Thoracic aorta (tissue), 2 donors: ENCODE data around the gene TPST1. TPM values are rescaled to one million over a fixed set of nuclear protein-coding genes. Genes with fewer than 3 reads are reported as not detected.
"Not testable (repeated sequence)": the region's sequence is repeated elsewhere in the genome, so short reads cannot be mapped to it uniquely, and the experiment has no call there.

Experiments used
- ATAC-seq: fragments of 150-250 bp; one replicate; pipeline ENCODE4 v1.8.0; 2017; ENCODE audit warnings: low read depth; ENCODE audit not compliant: insufficient number of reproducible peaks, low FRiP score
- DNase-seq: peaks from one replicate; pipeline ENCODE4 v3.0.0-alpha.2; 2020; ENCODE audit warnings: low spot score
- H3K27ac ChIP-seq, 2 donors: fragments of 200-600 bp; sonication (generic); 1 replicate in 1 of 2; 2 replicates in 1 of 2; pipeline ENCODE4 v1.5.1; 2016; ENCODE audit warnings: mild to moderate bottlenecking in 2 of 2, moderate library complexity in 2 of 2
- H3K27me3 ChIP-seq: fragments of 200-600 bp; sonication (generic); replicated peaks from 2 replicates; pipeline ENCODE4 v1.6.0; 2016; ENCODE audit warnings: mild to moderate bottlenecking; ENCODE audit not compliant: insufficient read depth
- H3K36me3 ChIP-seq: fragments of 200-600 bp; sonication (generic); one replicate; pipeline ENCODE4 v1.5.1; 2016
- H3K4me1 ChIP-seq, 2 donors: fragments of 200-600 bp; sonication (generic); 1 replicate in 1 of 2; 2 replicates in 1 of 2; pipeline versions ENCODE4 v1.5.1 to v1.6.0; 2016; ENCODE audit warnings: low read depth in 2 of 2, mild to moderate bottlenecking in 1 of 2; ENCODE audit not compliant: control insufficient read depth in 1 of 2
- H3K4me3 ChIP-seq: fragments of 200-600 bp; sonication (generic); 2 replicates; pipeline ENCODE4 v1.5.1; 2016; ENCODE audit warnings: mild to moderate bottlenecking
- H3K9me3 ChIP-seq: fragments of 200-600 bp; sonication (generic); 2 replicates; pipeline ENCODE4 v1.5.1; 2016
- CTCF ChIP-seq: fragments of 200-600 bp; sonication (generic); IDR thresholded peaks from one replicate; pipeline ENCODE4 v1.5.1; 2019; ENCODE audit warnings: antibody characterized with exemption
- total RNA-seq, 2 donors: library from RNA; depleted of rRNA; stranded (reverse); fragments of >200 nt; gene quantifications; one replicate each; pipeline versions ENCODE4 v1.1.0 to v1.2.3, GENCODE V29; 2016

The TPST1 gene
- total RNA-seq, 2 donors from 2014 or later, result 18.1 to 25.4 TPM

- Histone ChIP-seq H3K27ac (no peak overlapping the region), H3K27me3 (no peaks in the 10 kb centered on the region), H3K9me3 (no peaks in the 10 kb centered on the region), H3K4me1 (no peaks in the 10 kb centered on the region), H3K36me3 (no peaks in the 10 kb centered on the region), H3K4me3 (no peak overlapping the region)
- ATAC-seq (no peak), DNase-seq (no peak)
- TF ChIP-seq CTCF, result no peak
Observed at GRCh38 chr7:66315192-66315591, 110.1 kb downstream of the TPST1 start.

- ATAC-seq (no peak), DNase-seq (no peak)
- no peak for TF ChIP-seq CTCF
- Histone ChIP-seq H3K4me3 (no peak overlapping the region), H3K4me1 (no peaks in the 10 kb centered on the region), H3K27ac (no peak overlapping the region), H3K27me3 (no peaks in the 10 kb centered on the region), H3K9me3 (no peaks in the 10 kb centered on the region), H3K36me3 (no peaks in the 10 kb centered on the region)
Observed at GRCh38 chr7:66319407-66319979, 114.4 kb downstream of the TPST1 start.

GRCh38 chr7:66321283-66321682 is 116.1 kb downstream of the TPST1 start:
- ATAC-seq (no peak), DNase-seq (no peak)
- no peaks in the 10 kb centered on the region for H3K27me3 ChIP-seq
- no peaks in the 10 kb centered on the region for H3K36me3 ChIP-seq
- H3K27ac ChIP-seq, result no peak overlapping the region
- no peak for TF ChIP-seq CTCF
- no peaks in the 10 kb centered on the region for H3K9me3 ChIP-seq
- no peaks in the 10 kb centered on the region for H3K4me1 ChIP-seq
- H3K4me3 ChIP-seq, result no peak overlapping the region

- Histone ChIP-seq H3K9me3 (no peaks in the 10 kb centered on the region), H3K36me3 (no peaks in the 10 kb centered on the region), H3K4me3 (no peak overlapping the region), H3K4me1 (no peaks in the 10 kb centered on the region), H3K27ac (no peak overlapping the region), H3K27me3 (no peaks in the 10 kb centered on the region)
- ATAC-seq (no peak), DNase-seq (no peak)
- no peak for TF ChIP-seq CTCF
Observed at GRCh38 chr7:66323114-66323796, 118.1 kb downstream of the TPST1 start.

GRCh38 chr7:66324985-66325384 is 119.9 kb downstream of the TPST1 start:
- not testable (repeated sequence) for H3K4me3 ChIP-seq, ATAC-seq, H3K9me3 ChIP-seq, H3K27me3 ChIP-seq, DNase-seq, H3K4me1 ChIP-seq, H3K27ac ChIP-seq, H3K36me3 ChIP-seq
